ENCODE results near the gene BTRC. TPM values are rescaled to one million over a fixed set of nuclear protein-coding genes. Genes with fewer than 3 reads are reported as not detected.

Gene BTRC
- total RNA-seq, 1 donor from 2014 or later = 28.6 TPM

DNA sequence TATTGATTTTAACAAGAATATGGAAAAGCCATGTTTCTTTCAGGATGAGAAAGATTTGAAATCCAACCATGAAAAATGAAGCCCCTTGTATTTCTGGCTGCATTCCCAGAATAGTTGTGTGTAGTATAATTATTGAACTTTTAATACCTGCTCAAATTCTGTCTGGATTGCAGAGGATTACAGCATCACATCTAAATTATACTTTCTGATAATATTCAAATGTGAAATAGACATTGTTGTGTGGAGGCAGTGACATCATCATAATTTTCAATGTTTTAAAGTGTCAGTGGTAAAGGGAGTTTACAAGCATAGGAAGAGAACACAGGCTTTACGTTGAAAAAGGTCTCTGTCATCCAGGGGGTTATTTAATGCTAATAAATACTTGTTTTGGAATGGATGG is 140.7 kb downstream of the BTRC start:
- Mint-ChIP-seq H3K27me3 (ENCODE audit: low read depth) (no peaks in the 10 kb centered on the region), H3K36me3 (ENCODE audit: low read depth) (no peaks in the 10 kb centered on the region), H3K9me3 (ENCODE audit: low read depth) (no peaks in the 10 kb centered on the region), H3K4me3 (ENCODE audit: unreplicated experiment) (no peak overlapping the region), H3K27ac (ENCODE audit: unreplicated experiment) (no peak overlapping the region), H3K4me1 (ENCODE audit: low read depth) (peaks cover 8% of the 10 kb centered on the region)
- DNase-seq (ENCODE audit: low spot score) = no peak
- TF ChIP-seq CTCF (IDR thresholded peaks at IDR 0.05) = no peak

DNA sequence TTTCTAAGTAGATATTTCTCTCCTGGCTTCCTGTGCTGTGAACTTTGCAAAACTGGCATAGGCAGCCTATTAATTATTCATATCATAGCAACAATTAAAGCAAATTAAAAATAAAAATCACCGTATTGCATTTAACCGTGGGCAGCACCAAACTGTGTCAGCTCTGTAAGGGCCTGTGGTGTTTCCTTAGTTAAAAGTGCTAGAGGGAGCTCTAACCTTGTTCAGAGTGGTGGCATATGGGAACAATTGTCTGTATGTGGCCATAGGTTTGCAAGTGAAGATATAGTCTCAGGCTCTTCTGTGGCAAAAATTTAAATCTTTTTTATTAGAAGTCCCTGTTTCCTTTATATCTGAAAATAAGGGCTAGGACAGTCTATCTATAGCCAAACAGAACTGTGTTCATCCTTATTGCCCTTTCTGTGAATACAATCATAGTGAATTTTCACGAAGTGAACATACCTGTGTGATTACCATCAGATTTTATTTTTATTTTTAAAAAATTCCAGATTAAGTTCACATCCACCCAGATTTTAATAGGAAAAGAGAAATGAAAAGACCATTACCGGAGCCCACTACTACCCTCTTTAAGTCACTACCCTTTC is 141.5 kb downstream of the BTRC start:
- DNase-seq (ENCODE audit: low spot score) = no peak
- Mint-ChIP-seq H3K27me3 (ENCODE audit: low read depth) (no peaks in the 10 kb centered on the region), H3K36me3 (ENCODE audit: low read depth) (no peaks in the 10 kb centered on the region), H3K4me3 (ENCODE audit: unreplicated experiment) (no peak overlapping the region), H3K4me1 (ENCODE audit: low read depth) (peaks cover 8% of the 10 kb centered on the region), H3K9me3 (ENCODE audit: low read depth) (no peaks in the 10 kb centered on the region), H3K27ac (ENCODE audit: unreplicated experiment) (no peak overlapping the region)
- peak; percentile 69 for TF ChIP-seq CTCF (IDR thresholded peaks at IDR 0.05)

GRCh38 chr10:101504438-101504837 is 150.5 kb downstream of the BTRC start:
- peak overlapping the region; percentile 13 for H3K27ac Mint-ChIP-seq (ENCODE audit: unreplicated experiment)

GRCh38 chr10:101506829-101507661 is 153.1 kb downstream of the BTRC start:
- DNase-seq (ENCODE audit: low spot score) = no peak
- Mint-ChIP-seq H3K9me3 (ENCODE audit: low read depth) (no peaks in the 10 kb centered on the region), H3K27ac (ENCODE audit: unreplicated experiment) (no peak overlapping the region), H3K36me3 (ENCODE audit: low read depth) (no peaks in the 10 kb centered on the region), H3K27me3 (ENCODE audit: low read depth) (no peaks in the 10 kb centered on the region), H3K4me3 (ENCODE audit: unreplicated experiment) (no peak overlapping the region), H3K4me1 (ENCODE audit: low read depth) (peaks cover 4% of the 10 kb centered on the region)
- TF ChIP-seq CTCF (IDR thresholded peaks at IDR 0.05) = no peak

More at GRCh38 chr10:101504438-101504837, 150.5 kb downstream of the BTRC start:
- Mint-ChIP-seq H3K4me1 (ENCODE audit: low read depth) (peaks cover 4% of the 10 kb centered on the region), H3K9me3 (ENCODE audit: low read depth) (no peaks in the 10 kb centered on the region), H3K4me3 (ENCODE audit: unreplicated experiment) (no peak overlapping the region), H3K36me3 (ENCODE audit: low read depth) (no peaks in the 10 kb centered on the region), H3K27me3 (ENCODE audit: low read depth) (no peaks in the 10 kb centered on the region)
- TF ChIP-seq CTCF (IDR thresholded peaks at IDR 0.05) = no peak
- DNase-seq (ENCODE audit: low spot score) = no peak

DNA sequence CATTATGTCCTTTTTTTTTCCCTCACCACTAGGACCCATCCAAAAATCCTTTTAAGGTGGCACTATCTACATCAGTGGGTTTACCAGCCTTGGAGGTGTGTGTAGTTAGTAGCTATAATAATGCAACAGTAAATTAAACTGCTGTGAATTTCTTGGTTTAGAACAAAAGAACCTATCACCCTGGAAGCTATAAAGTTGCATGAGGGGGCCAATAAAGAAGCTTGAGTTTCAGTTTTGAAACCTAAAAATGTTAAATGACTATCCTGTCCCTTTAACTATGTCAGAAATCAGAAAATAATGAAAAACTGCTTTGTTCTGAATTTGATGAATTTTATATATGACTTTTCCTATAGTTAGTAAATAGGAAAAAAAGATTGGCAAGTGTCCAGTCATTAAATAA is 153.9 kb downstream of the BTRC start:
- no peak for DNase-seq (ENCODE audit: low spot score)
- H3K27me3 Mint-ChIP-seq (ENCODE audit: low read depth) = no peaks in the 10 kb centered on the region
- no peak for TF ChIP-seq CTCF (IDR thresholded peaks at IDR 0.05)
- peaks cover 4% of the 10 kb centered on the region for H3K4me1 Mint-ChIP-seq (ENCODE audit: low read depth)
- no peaks in the 10 kb centered on the region for H3K9me3 Mint-ChIP-seq (ENCODE audit: low read depth)
- H3K27ac Mint-ChIP-seq (ENCODE audit: unreplicated experiment) = no peak overlapping the region
- no peak overlapping the region for H3K4me3 Mint-ChIP-seq (ENCODE audit: unreplicated experiment)
- H3K36me3 Mint-ChIP-seq (ENCODE audit: low read depth) = no peaks in the 10 kb centered on the region

All from chondrocyte (in vitro differentiated cells).